GM18861 (cell line): ENCODE data around the gene CTNNA2.

Source experiments
- ATAC-seq: cut with Tn5 transposase; IDR thresholded peaks from one replicate; pipeline ENCODE4 v1.9.1; 2021; ENCODE audit not compliant: unreplicated experiment

Gene CTNNA2

DNA sequence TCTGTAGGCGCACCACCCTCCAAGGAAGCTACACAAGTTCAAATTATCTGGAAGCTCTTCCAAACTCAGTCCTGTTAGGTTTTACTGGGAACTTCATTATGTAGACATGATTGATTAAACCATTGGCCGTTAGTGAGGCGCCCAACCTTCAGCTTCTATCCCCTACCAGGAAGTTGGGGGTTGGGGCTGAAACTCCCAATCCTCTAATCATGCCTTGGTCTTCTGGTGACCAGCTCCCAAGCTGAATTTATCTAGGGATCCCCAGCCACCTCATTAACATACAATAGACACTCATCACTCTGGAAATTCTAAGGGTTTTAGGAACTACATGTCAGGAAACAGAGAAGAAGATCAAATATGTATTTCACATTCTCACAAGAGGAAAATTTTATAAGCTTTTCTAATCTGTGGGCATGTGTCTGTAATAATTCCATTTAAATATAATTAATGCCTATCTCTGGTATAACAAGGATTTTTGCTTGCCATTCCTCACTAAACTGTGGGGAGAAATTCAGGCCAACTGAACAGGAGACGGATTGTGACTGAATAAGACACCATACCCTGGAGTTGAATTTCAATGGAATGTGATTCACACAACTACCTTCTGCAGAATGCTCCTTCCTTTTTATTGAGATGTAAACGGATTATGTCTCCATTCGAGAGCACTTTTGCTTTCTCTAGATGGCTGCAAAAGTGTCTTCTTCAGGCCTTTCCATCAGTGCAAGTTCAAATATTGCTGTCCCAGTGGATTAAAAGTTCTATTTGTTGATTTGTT, 463.1 kb downstream of the CTNNA2 start:
- no peak for ATAC-seq

DNA sequence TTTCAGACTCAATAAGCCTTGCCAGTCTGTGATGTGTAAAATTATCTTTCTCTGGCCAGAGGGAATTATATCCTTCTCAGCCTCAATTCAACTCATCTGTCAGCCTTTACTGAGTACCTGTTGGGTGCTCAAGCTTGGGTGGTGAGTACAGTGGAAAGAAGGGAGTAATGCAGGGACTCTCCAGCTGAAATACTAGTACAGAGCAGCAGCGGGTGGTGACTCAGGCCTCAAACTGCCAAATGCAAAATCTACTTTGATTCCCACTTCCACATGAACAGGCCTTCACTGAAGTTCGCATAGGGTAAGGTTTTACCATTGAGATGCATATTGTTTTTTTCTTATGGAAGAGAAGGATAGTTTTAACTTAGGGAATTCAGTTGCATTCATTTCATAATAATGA, 464.9 kb downstream of the CTNNA2 start:
- ATAC-seq, result no peak

DNA sequence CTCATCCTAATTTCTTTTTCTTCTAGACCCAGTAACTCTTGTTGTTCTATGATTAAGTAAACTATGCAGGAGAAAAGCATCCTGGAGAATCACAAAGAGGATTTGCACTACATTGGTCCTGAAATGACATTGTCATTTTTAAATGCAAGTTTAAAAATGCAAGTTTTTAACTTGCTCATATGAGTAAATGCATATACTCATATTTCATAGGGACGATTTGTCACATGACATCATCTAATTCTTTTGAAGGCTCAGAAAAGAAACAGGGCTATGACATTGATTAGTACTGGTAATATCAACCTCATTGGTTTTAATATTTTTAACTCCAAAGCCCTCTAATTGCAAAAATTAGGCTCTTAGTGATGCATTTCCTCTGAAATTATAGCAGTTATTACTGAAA, 467.3 kb downstream of the CTNNA2 start:
- no peak for ATAC-seq

DNA sequence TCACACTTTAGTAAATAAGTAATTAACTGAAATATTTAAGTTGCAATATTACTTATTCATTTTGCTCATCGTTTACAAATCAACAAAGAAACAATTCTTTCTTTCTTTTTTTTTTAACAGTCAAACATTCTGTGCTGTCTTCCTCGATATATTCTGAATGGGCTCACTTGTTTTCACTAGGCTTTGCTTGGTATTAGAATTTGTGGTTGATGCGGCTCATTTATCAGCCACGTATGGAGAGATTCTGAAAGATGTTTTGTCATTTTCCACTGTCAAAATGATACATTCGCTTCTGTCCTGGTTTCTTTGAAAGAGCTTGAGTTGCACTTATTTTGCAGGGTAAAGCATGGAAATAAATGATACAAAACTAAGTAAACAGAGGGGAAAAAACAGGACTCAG, 468.0 kb downstream of the CTNNA2 start:
- no peak for ATAC-seq

DNA sequence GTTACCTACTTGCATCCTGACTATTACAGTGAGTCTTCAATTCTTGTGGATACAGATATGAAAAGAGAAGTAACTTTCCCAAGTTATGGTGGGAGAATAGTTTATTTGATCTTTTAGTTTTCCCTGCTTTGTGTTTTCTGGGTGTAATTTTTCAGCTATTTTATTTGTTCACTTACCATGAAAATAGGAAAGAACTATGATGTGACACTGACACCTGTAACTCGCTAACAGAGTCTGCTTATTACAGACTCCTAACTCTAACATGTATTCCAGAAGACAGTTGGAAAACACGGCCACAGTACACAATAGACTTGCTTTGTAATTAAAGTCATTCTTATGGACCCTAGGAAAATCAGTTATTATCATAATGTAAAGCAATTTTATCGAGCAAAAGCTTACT, 468.5 kb downstream of the CTNNA2 start:
- ATAC-seq, result no peak

DNA sequence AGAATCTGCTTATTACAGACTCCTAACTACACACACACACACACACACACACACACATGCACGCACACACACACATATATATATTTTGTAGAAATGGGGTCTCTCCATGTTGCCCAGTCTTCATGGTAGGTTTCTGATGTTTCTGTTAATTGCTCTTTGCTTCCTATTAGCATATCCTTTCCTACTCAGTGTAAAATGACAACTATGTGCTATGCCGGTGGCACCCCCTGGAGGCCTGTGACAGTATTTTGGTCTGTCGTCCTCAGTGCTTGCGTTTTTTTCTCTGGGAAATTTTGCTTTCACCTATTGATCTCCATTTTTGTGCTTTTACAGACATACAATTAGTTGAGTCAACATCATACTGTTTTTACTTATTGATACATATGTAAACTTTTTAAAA, 469.6 kb downstream of the CTNNA2 start:
- ATAC-seq, result no peak

DNA sequence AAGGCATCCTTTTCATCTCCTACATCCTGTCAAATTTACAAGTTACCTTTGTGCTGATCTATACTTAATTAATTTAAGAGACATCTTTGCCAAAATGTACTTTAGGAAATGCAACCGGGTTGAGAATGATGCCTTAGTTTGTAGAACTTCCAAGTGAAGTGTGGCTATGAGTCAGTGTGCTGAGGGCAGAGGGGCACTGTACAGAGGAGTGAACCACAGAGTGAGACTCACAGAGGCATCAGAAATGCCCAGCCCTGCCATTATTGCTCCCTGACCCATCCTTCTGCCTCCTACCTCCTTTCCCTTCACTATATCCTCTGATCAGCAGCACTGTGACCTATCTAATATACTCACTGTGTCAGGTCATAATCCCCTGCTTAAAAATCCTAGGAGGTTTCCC, 471.6 kb downstream of the CTNNA2 start:
- no peak for ATAC-seq

DNA sequence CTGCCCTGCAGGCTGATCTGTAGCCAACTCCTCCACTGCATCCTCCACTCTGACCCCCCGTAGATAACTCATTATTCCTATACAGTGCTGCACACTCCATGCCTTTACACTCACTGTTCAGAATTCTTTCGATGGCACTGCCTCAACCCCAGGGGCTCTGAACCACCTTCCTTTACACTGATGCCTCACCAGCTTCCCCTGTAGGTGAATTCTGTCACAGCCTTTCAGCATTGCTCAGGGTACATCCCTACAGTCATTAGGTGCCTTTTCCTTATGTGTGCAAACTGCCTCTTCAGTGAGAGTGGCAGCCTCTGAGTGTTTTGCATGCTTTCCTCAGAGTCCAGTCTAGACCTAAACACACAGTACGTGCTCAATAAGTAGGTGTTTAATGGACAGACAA, 472.3 kb downstream of the CTNNA2 start:
- ATAC-seq, result no peak

DNA sequence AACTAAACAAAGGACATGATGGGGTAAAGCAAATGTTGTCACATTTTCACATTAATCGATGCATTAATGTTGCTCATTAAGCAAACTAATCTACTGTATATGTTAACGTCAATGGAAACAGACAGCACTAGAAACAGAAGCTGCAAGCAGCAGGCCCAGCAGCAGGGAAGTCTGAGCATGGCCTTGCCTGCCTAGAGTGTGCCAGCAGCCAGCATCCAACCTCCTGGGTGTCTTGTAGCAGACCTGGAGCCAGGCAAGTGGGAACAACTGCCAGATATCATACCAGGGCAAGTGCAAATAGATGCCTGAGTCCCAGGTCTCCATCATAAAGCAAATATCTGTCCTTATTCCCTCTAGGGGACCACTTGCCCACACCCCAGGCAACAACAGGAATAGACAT, 472.7 kb downstream of the CTNNA2 start:
- no peak for ATAC-seq

DNA sequence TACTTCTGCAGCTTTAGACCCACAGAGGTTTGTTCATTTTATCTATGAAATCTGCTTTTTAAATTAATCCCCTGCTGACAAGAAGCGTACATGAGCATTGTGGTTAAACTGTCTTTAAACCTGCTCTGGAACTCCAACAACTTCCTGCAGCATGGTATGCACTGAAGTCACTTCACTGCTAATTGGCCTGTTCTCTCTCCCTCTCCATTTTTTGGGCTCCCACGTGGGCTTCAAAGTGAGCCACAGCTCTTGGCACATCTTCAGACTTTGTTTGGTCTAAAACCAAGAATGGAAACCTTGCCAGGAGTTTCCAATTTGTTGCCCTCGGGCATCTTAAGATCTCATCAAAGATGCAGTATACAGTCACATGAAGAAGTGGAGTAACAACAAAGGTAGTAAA, 480.3 kb downstream of the CTNNA2 start:
- ATAC-seq, result no peak

DNA sequence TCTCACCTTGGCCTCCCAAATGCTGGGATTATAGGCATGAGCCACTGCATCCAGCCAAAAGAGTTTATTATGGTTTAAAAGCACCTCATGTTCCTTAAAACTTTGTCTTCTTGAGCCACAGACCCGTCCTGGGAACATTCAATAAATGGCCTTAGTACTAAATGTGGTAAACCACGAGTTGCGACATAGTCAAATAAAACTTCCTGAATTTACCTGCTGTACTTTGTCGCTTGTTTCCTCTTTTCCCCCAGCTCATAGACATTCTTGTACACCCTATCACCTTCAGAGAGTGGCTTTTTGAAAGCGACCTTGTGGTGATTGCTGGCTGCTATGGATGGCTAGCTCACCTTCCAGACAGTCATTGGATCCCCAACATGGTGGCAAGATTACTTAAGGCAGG, 481.3 kb downstream of the CTNNA2 start:
- ATAC-seq, result no peak

DNA sequence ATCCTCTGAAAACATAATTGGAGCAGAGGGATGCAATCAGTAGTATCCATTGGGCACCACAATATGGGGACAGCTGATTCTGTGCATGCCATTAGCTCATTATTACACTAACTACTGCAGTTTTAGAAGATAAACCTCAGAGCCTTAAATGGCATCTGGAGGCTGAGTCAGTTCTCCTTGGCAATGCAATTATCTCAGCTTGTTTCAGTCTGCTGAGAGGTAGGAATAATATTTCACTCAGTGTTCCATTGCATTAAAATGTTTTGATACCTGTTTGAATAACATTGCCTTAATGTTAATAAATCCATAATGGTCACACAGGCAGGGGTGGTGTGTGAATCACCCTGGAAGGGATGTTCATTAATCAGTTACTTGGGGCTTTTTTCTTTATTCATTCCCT, 482.1 kb downstream of the CTNNA2 start:
- ATAC-seq, result no peak

DNA sequence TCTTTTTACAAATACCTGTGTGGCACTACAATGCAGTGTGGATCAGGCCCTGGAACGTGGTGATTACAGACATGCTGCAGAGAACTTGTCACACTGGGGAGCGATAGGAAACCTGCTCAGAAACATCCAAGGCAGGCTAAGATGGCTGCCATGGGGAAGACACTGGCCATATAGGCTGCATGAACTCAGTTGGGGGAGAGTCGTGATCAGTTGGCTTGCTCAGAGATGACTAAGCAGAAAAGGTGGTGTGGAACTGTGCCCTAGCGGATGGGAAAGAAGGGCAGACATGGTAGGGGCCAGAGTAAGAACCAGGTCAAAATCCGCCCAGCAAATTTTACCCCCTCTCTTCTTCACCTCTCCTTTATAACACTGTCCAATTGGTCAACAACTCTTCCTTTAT, 483.9 kb downstream of the CTNNA2 start:
- ATAC-seq, result no peak

DNA sequence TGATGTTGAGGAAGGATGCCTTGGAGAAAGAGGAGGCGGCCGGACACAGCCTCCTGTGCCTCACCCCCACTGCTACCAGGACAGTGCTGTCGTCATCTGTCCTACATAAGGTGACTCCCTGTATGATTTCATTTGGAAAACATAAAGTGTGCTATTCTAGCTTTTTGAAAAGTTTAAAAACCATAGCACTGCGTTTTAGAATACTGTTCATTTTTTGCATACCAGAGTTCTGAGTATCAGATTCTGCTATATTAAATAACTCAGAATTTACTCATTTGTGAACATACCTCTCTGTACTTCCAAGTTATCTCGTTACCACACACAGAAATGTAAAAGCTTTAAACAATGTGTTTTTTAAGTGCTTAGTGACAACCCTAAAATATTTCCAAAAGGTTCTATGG, 488.9 kb downstream of the CTNNA2 start:
- ATAC-seq, result no peak

DNA sequence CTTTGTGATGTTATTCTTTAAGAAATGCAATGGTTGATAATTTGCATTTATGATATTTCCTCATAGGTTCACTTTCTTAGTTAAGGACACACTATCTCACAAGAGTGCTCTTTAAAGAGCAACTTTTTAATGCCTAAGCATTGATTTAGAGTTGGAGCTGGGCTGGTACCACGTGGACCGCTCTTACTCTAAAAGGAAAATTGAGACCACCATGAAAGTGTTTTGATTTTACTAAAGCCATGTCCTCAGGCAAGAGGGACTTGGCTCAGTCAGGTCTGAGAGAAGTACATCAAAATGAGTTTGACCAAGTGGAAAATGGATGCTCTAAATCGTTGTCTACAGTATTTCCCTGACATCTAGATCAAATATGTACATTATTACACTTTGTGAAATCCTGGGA, 489.3 kb downstream of the CTNNA2 start:
- no peak for ATAC-seq

DNA sequence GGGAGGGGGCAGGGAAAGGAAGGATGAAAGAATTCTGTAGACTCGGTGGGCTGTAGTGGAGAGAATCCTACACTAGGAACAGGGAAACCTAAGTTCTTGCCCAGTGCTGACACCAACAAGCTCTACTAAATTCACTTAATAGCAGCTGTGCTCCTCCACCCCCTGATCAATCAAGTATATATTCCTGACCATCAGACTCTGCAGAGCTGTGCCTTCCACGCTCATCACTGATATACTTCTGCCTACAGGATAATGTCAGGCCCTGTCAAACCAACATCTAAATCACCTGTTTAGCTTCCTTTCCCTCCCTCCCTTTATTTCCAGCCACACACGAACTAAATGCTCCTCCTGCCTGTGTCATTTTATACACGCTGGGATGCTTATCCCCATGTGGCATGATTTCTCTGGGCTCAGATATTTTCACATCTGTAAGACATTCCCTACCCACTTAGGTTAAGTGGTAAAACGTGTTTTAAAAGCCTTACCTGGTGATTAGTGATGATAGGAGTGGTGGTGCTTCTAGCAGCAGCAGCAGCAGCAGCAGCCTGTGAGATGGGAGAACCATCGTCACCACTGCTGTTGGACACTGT, 489.8 kb downstream of the CTNNA2 start:
- ATAC-seq, result no peak

DNA sequence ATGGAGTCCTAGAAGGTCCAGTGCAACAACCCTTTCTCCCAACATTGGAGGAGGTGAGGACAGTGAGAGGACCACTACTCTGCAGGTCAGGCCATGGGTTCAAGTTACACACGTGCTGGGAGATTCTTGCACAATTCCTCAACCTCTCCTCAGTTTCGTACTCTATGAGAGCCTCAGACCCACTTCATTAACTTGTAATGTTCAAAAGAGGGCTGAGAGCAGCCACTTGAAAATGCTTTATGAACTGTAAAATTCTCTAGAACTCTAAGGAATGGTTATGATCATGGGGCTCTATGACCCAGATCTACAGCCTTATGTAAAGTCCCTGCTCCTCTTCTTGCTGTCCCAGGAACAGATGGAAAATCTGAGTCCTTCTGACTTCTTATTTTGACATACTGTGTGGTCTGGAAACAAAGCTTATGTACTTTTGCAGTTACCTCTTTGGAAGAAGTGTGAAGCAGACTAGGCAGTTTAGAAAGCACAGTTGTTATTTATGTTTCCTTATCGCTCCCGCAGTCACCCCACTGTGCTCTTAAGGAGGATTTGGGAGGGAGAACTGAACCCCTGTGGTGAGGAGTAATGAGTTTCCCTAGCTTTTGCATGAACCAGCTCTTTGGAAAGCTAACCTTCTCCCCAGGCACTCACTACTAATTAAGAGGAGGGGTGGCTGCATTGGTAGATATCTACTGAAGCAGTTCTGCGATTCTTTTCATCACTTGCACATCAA, 495.1 kb downstream of the CTNNA2 start:
- ATAC-seq, result no peak

DNA sequence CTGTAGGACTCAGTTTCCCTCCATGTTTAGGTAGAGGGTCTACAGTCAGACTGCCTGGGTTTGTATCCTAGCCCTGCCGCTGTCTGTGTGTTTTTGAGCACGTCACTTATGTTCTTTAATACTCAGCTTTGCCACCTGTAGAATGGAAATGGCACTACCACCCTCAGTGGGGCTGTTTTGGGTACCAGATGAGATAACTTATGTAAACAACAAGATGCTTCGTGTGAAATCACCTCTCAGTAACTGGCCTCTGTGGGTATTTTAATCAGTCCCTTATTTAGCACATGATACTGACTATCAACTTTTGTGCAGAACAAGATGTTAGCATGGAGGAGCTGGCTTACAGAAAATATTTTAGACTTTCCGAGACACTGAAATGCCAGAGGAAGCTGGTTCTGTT, 495.7 kb downstream of the CTNNA2 start:
- no peak for ATAC-seq

DNA sequence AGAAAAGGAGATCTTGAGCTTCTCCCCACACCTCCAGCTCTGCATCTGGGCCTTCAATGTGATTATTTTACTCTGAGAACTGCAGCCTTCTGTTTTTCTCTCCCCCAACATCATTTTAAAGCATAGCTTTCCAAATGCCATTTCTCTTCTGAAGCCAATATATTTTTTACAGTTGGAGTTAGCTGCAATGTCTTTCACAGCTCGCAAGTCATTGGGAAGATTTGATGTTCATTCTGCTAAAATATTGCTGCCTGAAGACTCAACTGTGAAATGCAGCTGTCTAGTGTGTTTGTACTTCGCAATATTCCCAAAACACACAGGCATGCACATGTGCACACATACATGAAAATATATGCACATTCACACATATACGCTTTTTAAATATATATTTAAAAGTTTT, 496.4 kb downstream of the CTNNA2 start:
- no peak for ATAC-seq

DNA sequence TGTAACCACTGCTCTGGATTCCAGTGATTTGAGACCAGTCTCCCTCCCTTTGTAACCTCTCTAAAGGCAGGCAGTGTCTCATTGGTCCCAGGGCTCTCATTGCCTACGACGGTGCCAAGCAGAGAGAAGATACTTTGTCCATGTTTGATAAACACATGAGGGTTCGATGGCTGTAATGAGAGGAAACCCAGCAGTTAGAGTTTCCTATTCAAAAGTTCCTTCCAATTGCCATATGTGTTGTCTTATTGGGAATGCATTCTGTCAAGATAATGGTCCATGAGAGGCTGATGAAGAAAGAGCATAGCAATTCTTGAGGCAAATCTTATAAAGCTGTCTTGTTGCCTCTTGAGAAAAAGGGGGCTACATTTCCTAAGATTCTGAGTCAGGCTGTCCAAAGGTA, 499.2 kb downstream of the CTNNA2 start:
- ATAC-seq, result no peak

DNA sequence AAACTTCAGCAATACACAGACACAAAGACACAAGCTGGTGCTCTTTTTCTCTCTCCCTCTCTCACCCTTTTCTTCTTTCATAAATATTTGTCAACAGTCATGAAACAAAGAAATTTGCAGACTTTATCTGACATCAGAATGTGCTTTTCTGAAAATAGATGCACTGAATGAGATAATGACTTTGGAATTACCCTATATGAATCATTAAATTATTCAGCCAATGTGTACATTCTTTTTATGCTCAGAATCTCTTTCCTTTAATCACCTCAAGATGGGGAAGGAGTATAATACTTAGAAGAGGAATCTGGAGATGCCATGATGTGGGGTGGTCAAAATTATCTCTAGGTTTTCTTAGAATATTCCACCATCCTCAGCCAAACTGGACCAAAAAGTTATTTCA, 501.8 kb downstream of the CTNNA2 start:
- no peak for ATAC-seq

DNA sequence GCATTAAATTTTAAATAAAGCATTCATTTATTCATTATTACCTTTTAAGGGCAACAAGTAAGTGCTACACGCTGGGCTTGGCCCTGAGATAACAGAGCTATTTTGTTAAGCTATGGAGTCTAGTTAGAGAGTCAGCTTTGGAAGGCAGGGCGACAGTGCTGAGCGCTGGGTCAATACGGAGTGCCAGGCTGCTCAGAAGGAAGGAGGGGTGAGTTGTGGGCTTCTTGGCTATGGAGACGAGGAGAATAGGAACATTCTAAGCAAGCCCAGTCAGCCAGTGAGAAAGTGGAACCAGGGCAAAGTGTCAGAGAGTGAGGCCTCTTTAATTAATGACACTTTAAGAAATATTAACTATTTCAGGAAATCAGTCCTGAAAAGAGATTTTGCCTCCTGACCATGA, 503.3 kb downstream of the CTNNA2 start:
- no peak for ATAC-seq
